Natural killer cell treated with Interleukin-12 subunit alpha and Interleukin-12 subunit beta and Interleukin-15 and Interleukin-18, amount 100 ng/mL, for 72 hours (primary cell): Measurements from ENCODE around the gene CALN1. TPM values are rescaled to one million over a fixed set of nuclear protein-coding genes. Genes with fewer than 3 reads are reported as not detected.
A peak's percentile ranks its signal among the peaks of the same experiment; 100 is the strongest.

Experiments used
- ATAC-seq, 2 donors: fragments of 150-1000 bp; cut with Tn5 transposase in 1 of 2; sonication (Bioruptor Pico), chemical (Tn5 transposase) in 1 of 2; 2 replicates each; pipeline ENCODE4 v1.10.0; 2021
- DNase-seq: peaks from one replicate; pipeline ENCODE4 v3.0.0; 2022; ENCODE audit warnings: low spot score
- H3K27ac Mint-ChIP-seq, 2 donors: 1 replicate in 1 of 2; 2 replicates in 1 of 2; pipeline ENCODE4 v1.8.0; 2022; ENCODE audit warnings: mixed read lengths in 2 of 2, mild to moderate bottlenecking in 1 of 2, moderate library complexity in 1 of 2
- H3K27me3 Mint-ChIP-seq, 2 donors: 1 replicate in 1 of 2; 2 replicates in 1 of 2; pipeline ENCODE4 v1.8.0; 2022; ENCODE audit warnings: mixed read lengths in 2 of 2
- H3K36me3 Mint-ChIP-seq: one replicate; pipeline ENCODE4 v1.8.0; 2022; ENCODE audit warnings: mixed read lengths
- H3K4me1 Mint-ChIP-seq, 2 donors: 1 replicate in 1 of 2; 2 replicates in 1 of 2; pipeline ENCODE4 v1.8.0; 2022; ENCODE audit warnings: low read depth in 2 of 2, mixed read lengths in 2 of 2, mild to moderate bottlenecking in 1 of 2
- H3K4me3 Mint-ChIP-seq: one replicate; pipeline ENCODE4 v1.8.0; 2022; ENCODE audit warnings: mixed read lengths
- H3K9me3 Mint-ChIP-seq: 2 replicates; pipeline ENCODE4 v1.8.0; 2022; ENCODE audit warnings: mixed read lengths
- total RNA-seq, 2 donors: library from RNA; stranded (reverse); gene quantifications; one replicate each; pipeline ENCODE4 v1.2.3, GENCODE V29; 2022

The CALN1 gene
- total RNA-seq, 2 donors from 2014 or later, result not detected

DNA sequence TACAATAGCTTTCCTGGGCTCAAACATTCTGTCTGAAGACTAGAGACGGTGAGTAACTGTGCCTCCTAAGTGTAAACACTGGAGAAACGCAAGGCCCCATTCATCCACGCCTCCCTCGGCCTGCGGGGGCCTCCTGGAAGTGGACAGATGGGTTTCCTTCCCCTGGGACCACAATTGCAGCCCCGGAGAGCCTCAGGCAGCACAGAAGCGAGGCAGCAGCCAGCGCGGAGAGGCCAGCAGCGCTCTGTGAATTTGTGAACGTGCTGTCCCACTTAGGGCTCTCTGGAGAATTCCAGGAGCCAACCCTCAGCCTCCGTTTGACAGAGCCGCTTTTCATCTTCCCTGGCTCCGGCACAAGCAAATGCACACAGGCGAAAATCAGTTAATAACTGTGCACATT, 23.2 kb upstream of the CALN1 start:
- Mint-ChIP-seq H3K9me3 (no peaks in the 10 kb centered on the region), H3K27me3 (peaks cover 0 to 8% of the 10 kb centered on the region in 2 donors), H3K4me1 (no peaks in the 10 kb centered on the region), H3K4me3 (no peak overlapping the region), H3K36me3 (no peaks in the 10 kb centered on the region), H3K27ac (no peak overlapping the region)
- DNase-seq, result no peak
- no peak for ATAC-seq

DNA sequence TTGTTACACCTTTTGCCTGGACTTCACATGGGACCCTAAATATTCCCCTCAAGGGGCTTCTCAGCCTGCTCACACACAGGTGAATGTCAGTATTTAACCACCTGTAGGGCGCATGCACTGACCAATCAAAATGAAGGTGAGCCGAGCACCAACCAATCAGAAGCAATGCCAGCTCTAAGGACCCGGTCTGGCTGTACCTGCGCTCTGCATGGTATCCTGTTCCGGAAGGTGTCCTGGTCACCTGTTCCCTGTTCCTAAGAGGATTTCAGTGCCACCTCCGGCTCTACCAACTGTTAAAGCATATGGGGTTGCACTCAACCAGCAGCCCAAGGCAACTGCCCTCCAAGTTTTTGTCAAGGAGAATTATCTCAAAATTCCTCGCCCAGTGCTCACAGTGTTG, 18.4 kb upstream of the CALN1 start:
- Mint-ChIP-seq H3K9me3 (no peaks in the 10 kb centered on the region), H3K4me3 (no peak overlapping the region), H3K27me3 (peaks cover 4 to 6% of the 10 kb centered on the region in 2 donors), H3K36me3 (no peaks in the 10 kb centered on the region), H3K27ac (no peak overlapping the region), H3K4me1 (no peaks in the 10 kb centered on the region)
- ATAC-seq (no peak), DNase-seq (no peak)

DNA sequence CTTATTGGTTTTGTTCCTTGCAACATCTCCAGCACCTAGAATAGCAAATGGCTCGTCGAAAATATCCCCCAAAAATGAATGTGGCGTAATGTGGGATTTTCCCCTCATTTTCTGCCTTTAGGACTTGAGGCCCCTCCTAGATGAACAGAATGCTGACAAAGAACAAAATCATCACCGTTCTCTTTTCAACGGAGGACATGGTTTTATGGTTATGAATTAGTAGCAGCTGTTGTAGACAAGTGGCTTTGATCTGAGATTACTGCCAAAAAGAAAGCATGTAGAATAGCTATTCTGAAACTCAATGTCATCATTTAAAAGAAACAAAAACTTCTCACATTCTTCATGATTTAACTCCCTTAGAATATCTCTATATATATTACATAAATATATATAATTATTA, 17.2 kb upstream of the CALN1 start:
- Mint-ChIP-seq H3K27me3 (peaks cover 4 to 6% of the 10 kb centered on the region in 2 donors), H3K4me3 (no peak overlapping the region), H3K9me3 (no peaks in the 10 kb centered on the region), H3K27ac (no peak overlapping the region), H3K36me3 (no peaks in the 10 kb centered on the region), H3K4me1 (no peaks in the 10 kb centered on the region)
- DNase-seq (no peak), ATAC-seq (no peak)

DNA sequence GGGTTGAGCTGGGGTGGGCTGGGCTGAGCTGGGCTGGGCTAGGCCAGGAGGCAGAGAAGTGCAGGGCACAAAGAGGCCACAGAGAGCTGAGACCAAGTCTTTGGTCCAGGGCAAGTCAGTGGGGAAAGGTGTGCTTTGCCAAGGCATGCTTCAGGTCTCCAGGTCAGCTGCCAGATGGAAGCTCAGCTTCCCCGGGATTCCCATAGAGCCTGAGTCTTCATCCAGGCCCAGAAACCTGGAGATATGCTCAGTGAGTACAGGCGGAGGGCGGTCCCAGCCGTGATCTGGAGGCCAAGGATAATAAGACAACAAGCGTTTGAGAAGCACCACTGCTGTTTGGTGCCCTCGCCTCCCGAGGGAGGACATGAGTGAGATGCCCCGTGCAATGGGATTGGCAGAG, 4.7 kb upstream of the CALN1 start:
- ATAC-seq, result no peak
- Mint-ChIP-seq H3K9me3 (no peaks in the 10 kb centered on the region), H3K4me3 (no peak overlapping the region), H3K27me3 (no peaks in the 10 kb centered on the region), H3K27ac (no peak overlapping the region), H3K36me3 (no peaks in the 10 kb centered on the region), H3K4me1 (no peaks in the 10 kb centered on the region)
- no peak for DNase-seq

DNA sequence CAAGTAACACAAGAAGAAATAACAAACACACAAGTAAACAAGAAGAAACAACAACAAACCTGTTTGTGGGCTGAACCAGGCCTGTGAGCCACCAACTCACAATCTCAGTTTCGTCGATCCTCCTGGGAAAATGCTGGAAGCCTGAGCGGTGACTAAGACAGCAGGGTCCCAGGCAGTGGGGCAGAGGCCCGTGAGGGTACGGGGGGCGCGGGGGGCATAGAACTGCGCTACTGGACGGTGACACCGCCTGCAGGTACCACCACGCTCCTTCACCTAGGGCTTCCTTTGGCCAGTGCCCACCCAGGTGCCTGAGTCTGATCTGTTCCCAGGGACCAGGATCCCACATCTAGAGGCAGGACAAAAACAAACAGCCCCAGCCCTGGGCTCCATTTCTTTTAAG, 3.4 kb upstream of the CALN1 start:
- H3K27ac Mint-ChIP-seq, result no peak overlapping the region
- DNase-seq, result no peak
- H3K36me3 Mint-ChIP-seq, result no peaks in the 10 kb centered on the region
- ATAC-seq, result no peak
- H3K27me3 Mint-ChIP-seq, result no peaks in the 10 kb centered on the region
- H3K4me3 Mint-ChIP-seq, result no peak overlapping the region
- no peaks in the 10 kb centered on the region for H3K9me3 Mint-ChIP-seq
- no peaks in the 10 kb centered on the region for H3K4me1 Mint-ChIP-seq

DNA sequence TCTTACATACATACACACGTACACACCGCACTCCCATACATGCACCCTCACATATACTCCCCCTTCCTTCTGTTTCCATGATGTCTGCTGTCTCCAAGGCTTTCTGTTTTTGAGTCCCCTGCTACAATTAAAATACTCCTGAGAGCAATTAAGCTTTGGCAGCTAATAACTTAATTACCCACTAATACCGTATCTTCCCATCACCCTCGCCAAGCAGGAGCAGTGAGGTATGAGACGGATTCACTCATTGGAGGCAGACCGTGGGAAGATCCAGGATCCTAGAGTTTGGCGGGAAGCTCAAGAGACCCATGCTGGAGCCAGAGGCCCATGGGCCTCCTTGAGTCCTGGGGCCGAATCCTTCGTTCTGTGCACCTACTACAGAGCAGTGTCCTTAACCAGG, 1.7 kb upstream of the CALN1 start:
- Mint-ChIP-seq H3K4me1 (no peaks in the 10 kb centered on the region), H3K27me3 (no peaks in the 10 kb centered on the region)
- no peak for ATAC-seq

DNA sequence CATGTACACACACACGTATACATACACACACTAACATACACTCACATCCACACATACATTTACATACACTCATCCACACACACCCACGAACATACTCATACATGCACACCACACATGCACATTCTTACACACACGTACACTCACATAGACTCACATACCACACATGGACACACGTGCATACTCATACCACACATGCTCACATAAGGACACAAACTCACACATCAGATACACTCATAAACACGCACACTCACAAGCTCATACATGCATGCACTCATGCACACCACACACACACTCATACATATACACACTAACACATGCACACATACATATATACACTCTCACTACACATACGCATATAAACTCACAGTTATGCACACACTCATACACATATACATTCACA, 1.2 kb upstream of the CALN1 start:
- ATAC-seq, result no peak
- H3K27me3 Mint-ChIP-seq, result no peaks in the 10 kb centered on the region
- no peak for DNase-seq
- H3K9me3 Mint-ChIP-seq, result no peaks in the 10 kb centered on the region
- no peak overlapping the region for H3K27ac Mint-ChIP-seq
- no peaks in the 10 kb centered on the region for H3K4me1 Mint-ChIP-seq
- H3K4me3 Mint-ChIP-seq, result no peak overlapping the region
- H3K36me3 Mint-ChIP-seq, result no peaks in the 10 kb centered on the region

More for the DNA sequence above, 1.7 kb upstream of the CALN1 start:
- Mint-ChIP-seq H3K4me3 (no peak overlapping the region), H3K36me3 (no peaks in the 10 kb centered on the region), H3K9me3 (no peaks in the 10 kb centered on the region), H3K27ac (no peak overlapping the region)
- no peak for DNase-seq

DNA sequence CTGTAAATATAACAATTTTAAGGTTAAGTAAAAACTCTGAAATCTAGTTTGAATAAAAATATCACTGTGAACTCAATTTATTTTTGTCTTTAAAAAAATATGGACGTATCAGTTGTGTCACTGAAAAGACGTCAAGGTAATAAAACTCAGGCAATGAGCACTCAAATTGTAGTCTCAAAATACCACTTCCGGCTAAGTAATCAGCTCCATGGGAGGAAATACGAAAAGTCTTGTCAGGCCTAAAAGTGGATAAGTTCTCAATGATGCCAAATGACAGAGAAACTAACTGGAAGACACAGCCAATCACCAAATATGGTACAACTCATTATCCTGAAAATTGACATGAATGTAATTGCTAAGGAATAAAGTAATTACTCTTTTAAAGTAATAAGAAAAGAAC, 719 bp downstream of the CALN1 start:
- Mint-ChIP-seq H3K4me1 (no peaks in the 10 kb centered on the region), H3K4me3 (no peak overlapping the region), H3K27me3 (no peaks in the 10 kb centered on the region), H3K9me3 (no peaks in the 10 kb centered on the region), H3K27ac (no peak overlapping the region), H3K36me3 (no peaks in the 10 kb centered on the region)
- ATAC-seq (no peak), DNase-seq (no peak)

DNA sequence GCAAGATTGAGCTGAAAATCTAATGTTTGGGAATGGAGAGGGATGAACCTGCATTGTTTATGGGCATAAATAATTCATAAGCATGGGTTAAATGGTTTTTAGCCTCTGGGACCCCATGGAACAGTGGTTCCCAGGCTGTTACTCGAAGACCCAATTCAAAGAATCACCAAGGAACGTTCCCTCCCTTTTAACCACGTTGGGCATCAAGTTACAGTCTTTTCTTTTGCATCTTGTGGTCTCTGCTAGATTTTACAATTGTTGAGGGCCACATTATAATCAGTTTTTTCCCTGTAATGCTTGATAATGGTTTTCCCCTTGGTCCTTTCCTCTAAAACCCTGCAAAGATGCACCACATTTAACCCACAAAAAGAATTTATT, 2.5 kb downstream of the CALN1 start:
- H3K36me3 Mint-ChIP-seq, result no peaks in the 10 kb centered on the region
- ATAC-seq, result no peak
- no peak for DNase-seq

DNA sequence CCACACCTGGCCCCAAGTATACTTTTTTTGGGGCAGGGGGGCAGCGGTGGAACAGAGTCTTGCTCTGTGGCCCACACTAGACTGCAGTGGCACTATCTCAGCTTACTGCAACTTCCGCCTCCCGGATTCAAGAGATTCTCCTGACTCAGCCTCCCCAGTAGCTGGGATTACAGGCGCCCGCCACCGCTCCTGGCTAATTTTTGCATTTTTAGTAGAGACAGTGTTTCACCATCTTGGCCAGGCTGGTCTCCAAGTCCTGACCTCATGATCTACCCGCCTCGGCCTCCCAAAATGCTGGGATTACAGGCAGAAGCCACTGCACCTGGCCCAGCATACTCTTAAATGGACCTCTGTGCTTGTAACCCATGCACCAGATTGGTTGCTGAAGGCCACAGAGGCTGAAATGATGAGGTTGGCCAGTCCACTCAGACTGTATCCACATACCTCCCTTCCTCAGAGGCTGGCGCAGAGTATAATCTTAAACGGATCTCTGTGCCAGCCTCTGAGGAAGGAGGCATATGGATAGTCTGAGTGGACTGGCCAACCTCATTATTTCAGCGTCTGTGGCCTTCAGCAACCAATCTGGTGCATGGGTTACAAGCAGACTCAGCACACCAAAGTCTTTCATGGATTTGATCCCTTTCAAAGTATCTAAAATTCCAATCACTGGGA, 3.0 kb downstream of the CALN1 start:
- no peak for ATAC-seq
- no peak overlapping the region for H3K4me3 Mint-ChIP-seq

More for the DNA sequence above, 2.5 kb downstream of the CALN1 start:
- Mint-ChIP-seq H3K9me3 (no peaks in the 10 kb centered on the region), H3K4me1 (peaks cover 5 to 6% of the 10 kb centered on the region in 2 donors), H3K27ac (no peak overlapping the region), H3K4me3 (no peak overlapping the region), H3K27me3 (peaks cover 6 to 8% of the 10 kb centered on the region in 2 donors)

DNA sequence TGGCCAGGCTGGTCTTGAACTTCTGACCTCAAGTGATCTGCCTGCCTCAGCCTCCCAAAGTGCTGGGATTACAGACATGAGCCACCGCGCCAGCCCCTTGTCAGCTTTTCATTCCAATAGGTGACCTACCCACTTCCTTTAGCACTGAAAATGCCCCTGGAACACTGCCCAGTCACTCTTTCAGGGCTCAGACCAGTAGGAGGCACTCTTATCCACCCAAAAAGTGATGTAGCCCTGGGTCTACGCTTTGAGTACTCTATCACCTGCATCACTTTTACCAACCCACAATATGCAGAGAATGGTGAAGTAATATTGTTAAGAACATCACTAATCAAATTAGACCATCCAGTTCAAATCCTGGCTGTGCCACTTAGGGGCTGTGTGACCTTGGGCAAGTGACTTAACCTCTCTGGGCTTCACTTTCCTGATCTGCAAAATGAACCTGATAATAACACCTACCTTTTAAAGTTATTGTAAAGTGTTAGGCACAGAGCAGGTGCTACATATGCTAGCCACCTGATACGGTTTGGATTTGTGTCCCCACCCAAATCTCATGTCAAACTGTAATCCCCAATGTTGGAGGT, 5.2 kb downstream of the CALN1 start:
- Mint-ChIP-seq H3K27ac (no peak overlapping the region), H3K9me3 (no peaks in the 10 kb centered on the region), H3K36me3 (no peaks in the 10 kb centered on the region), H3K27me3 (peaks cover 22 to 30% of the 10 kb centered on the region in 2 donors), H3K4me1 (peaks cover 5 to 6% of the 10 kb centered on the region in 2 donors), H3K4me3 (no peak overlapping the region)
- ATAC-seq, result no peak
- DNase-seq, result no peak

More for the DNA sequence above, 3.0 kb downstream of the CALN1 start:
- Mint-ChIP-seq H3K27ac (no peak overlapping the region), H3K36me3 (no peaks in the 10 kb centered on the region), H3K9me3 (no peaks in the 10 kb centered on the region), H3K27me3 (peaks cover 11 to 12% of the 10 kb centered on the region in 2 donors), H3K4me1 (peaks cover 5 to 6% of the 10 kb centered on the region in 2 donors)
- DNase-seq, result no peak

DNA sequence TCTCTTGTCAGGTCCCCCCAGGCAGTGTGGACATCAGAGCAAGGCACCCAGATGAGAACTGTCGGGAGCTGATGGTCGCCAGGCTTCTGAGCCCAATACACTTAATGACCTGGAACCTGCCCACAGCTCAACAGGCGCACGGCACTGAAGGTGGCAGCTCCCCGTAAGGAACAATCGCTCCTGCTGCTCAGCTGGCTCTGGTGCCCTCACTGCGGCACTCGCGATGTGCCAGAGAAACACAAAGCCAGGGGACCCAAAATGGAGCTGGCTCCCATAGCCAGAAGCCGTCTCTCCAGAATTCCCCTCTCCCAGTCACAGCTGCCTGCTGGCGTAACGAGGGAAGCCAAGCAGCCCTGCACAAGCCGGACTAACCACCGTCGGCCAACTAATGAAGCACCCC, 6.3 kb downstream of the CALN1 start:
- DNase-seq, result no peak
- peaks cover 5 to 6% of the 10 kb centered on the region in 2 donors for H3K4me1 Mint-ChIP-seq
- ATAC-seq, result no peak
- H3K27me3 Mint-ChIP-seq, result peaks cover 24 to 34% of the 10 kb centered on the region in 2 donors
- no peaks in the 10 kb centered on the region for H3K36me3 Mint-ChIP-seq
- H3K9me3 Mint-ChIP-seq, result no peaks in the 10 kb centered on the region
- H3K4me3 Mint-ChIP-seq, result no peak overlapping the region
- no peak overlapping the region for H3K27ac Mint-ChIP-seq

DNA sequence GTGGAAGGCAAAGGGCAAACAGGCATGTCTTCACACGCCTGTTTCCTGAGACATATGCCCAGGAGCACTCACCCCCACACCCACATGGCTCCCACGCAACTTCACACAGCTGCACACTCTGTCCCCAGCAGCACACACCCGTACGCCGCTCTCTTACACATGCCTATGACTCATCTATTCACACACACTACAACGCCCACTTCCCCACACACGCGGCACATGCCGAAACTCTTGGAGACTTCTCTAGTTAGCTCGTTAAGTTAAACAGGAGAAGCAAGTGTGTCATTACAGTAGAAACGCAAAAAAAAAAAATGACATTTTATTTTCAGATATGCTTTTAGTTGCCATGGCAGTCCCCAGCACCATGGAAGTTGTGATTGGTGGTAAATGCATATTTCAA, 6.7 kb downstream of the CALN1 start:
- Mint-ChIP-seq H3K9me3 (no peaks in the 10 kb centered on the region), H3K27ac (no peak overlapping the region), H3K27me3 (peaks cover 24 to 34% of the 10 kb centered on the region in 2 donors), H3K36me3 (no peaks in the 10 kb centered on the region), H3K4me3 (no peak overlapping the region), H3K4me1 (peaks cover 5 to 6% of the 10 kb centered on the region in 2 donors)
- ATAC-seq (peak in 1 of 2 donors; percentile 53), DNase-seq (no peak)

DNA sequence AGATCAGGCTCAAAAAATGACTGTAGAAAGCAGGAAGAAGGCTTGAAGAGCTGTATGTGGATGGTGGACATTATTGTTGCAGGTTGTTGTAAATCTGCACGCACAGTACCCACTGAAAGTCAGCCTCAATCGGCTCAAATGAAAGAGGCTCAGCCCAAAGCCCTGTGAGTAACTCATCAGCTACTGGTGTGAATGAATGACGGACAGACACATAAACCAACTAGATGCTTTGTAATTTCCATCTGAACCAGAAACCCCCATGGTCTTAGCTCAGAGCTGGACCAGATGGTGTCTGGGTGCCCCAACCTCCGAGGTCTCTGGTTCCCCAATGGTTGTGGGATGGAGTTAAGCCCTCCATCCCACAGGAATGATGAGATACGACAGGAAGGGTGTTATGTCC, 7.4 kb downstream of the CALN1 start:
- Mint-ChIP-seq H3K36me3 (no peaks in the 10 kb centered on the region), H3K27ac (no peak overlapping the region), H3K27me3 (peaks cover 28 to 34% of the 10 kb centered on the region in 2 donors), H3K9me3 (no peaks in the 10 kb centered on the region), H3K4me1 (peaks cover 5 to 6% of the 10 kb centered on the region in 2 donors), H3K4me3 (no peak overlapping the region)
- ATAC-seq (no peak), DNase-seq (no peak)
